Adrenal gland (tissue), 5 donors: ENCODE measurements around the gene POLR3K.

Experiments used
- CTCF ChIP-seq, 6 experiments: fragments of 450-650 bp in 4 of 6; fragments of 200-600 bp in 2 of 6; sonication (generic) in 1 of 6; IDR thresholded peaks; 1 replicate in 5 of 6; 2 replicates in 1 of 6; pipeline versions ENCODE4 v1.5.1 to v1.8.0; 2016 to 2021; ENCODE audit warnings: antibody characterized with exemption in 6 of 6, mild to moderate bottlenecking in 2 of 6, moderate library complexity in 1 of 6
- POLR2A ChIP-seq, 2 donors: fragments of 450-650 bp; IDR thresholded peaks; one replicate each; pipeline ENCODE4 v1.6.1; 2017; ENCODE audit warnings: antibody characterized with exemption in 2 of 2, mild to moderate bottlenecking in 2 of 2, moderate library complexity in 1 of 2
- donor health status: DM: no; HTN: no; CAD: no.

- peak in 1 of 2 donors; percentile 47 for TF ChIP-seq POLR2A (IDR thresholded peaks at IDR 0.05)
- TF ChIP-seq CTCF (IDR thresholded peaks at IDR 0.05), result no peak
Observed at GRCh38 chr16:84718-85406, 31.5 kb upstream of the POLR3K start.
